K562 (cell line): ENCODE measurements around the gene CPN2. TPM values are rescaled to one million over a fixed set of nuclear protein-coding genes. Genes with fewer than 3 reads are reported as not detected.
A peak's percentile ranks its signal among the peaks of the same experiment; 100 is the strongest.

Experiments
- ARID3A ChIP-seq: IDR thresholded peaks from 2 replicates; pipeline ENCODE4 v1.6.1; 2012; ENCODE audit warnings: low read depth, low read length, improper control_type of control experiment, borderline replicate concordance
- ASH1L ChIP-seq: fragments of 450-650 bp; IDR thresholded peaks from 2 replicates; pipeline ENCODE4 v1.6.1; 2018; ENCODE audit warnings: borderline replicate concordance, mild to moderate bottlenecking, low read depth; ENCODE audit not compliant: partially characterized antibody
- CBFA2T3 ChIP-seq: fragments of 450-650 bp; IDR thresholded peaks from 2 replicates; pipeline ENCODE4 v1.6.1; 2017
- CBX2 ChIP-seq: fragments of 200-600 bp; sonication (generic); IDR thresholded peaks from one replicate; pipeline ENCODE4 v1.6.1; 2012; ENCODE audit warnings: mild to moderate bottlenecking, low read length, inconsistent platforms; ENCODE audit not compliant: insufficient read depth, poor library complexity, severe bottlenecking
- CCNT2 ChIP-seq: IDR thresholded peaks from 2 replicates; pipeline ENCODE4 v1.6.1; 2011; ENCODE audit warnings: borderline replicate concordance, low read depth, mild to moderate bottlenecking, moderate library complexity, mixed read lengths, low read length; ENCODE audit not compliant: insufficient read length; ENCODE audit errors: extremely low read depth
- CHCHD3 ChIP-seq: fragments of 250-450 bp; sonication (Bioruptor Pico); IDR thresholded peaks from 2 replicates; pipeline ENCODE4 v2.1.2; 2022; ENCODE audit warnings: mild to moderate bottlenecking
- FOXO4 ChIP-seq: fragments of 450-650 bp; formaldehyde crosslinking; IDR thresholded peaks from 2 replicates; pipeline ENCODE4 v1.4.0; 2020; ENCODE audit warnings: mild to moderate bottlenecking, moderate library complexity
- GATA2 ChIP-seq: sonication (generic); formaldehyde crosslinking; IDR thresholded peaks from 2 replicates; pipeline ENCODE4 v1.4.0; 2020; ENCODE audit warnings: mild to moderate bottlenecking, missing genetic modification reagents
- GATAD2A ChIP-seq: fragments of 450-650 bp; IDR thresholded peaks from 2 replicates; pipeline ENCODE4 v1.6.1; 2017
- GTF2A2 ChIP-seq: IDR thresholded peaks from 2 replicates; pipeline ENCODE4 v1.6.1; 2016; ENCODE audit warnings: mild to moderate bottlenecking, missing genetic modification characterization, missing compliant biosample characterization
- ID3 ChIP-seq, 2 experiments: fragments of 250-450 bp in 1 of 2; fragments of 450-650 bp in 1 of 2; sonication (Bioruptor Pico) in 1 of 2; IDR thresholded peaks; 2 replicates each; pipeline versions ENCODE4 v1.6.1 to v1.8.0; 2016 to 2021; ENCODE audit warnings: mild to moderate bottlenecking in 2 of 2, moderate library complexity in 2 of 2, missing compliant biosample characterization in 1 of 2, missing genetic modification characterization in 1 of 2
- IRF1 ChIP-seq: sonication (generic); formaldehyde crosslinking; IDR thresholded peaks from 2 replicates; pipeline ENCODE4 v1.8.0; 2022; ENCODE audit warnings: missing genetic modification reagents, mild to moderate bottlenecking, borderline replicate concordance
- NEUROD1 ChIP-seq: fragments of 150-350 bp; IDR thresholded peaks from 2 replicates; pipeline ENCODE4 v1.6.1; 2014; ENCODE audit warnings: borderline replicate concordance, low read length, low read depth; ENCODE audit not compliant: partially characterized antibody
- NFE2 ChIP-seq: IDR thresholded peaks from 2 replicates; pipeline ENCODE4 v1.6.1; 2014; ENCODE audit warnings: antibody characterized with exemption, low read depth
- PHTF2 ChIP-seq: fragments of 250-450 bp; sonication (Bioruptor Pico); IDR thresholded peaks from 2 replicates; pipeline ENCODE4 v1.5.0; 2021; ENCODE audit warnings: mild to moderate bottlenecking
- RCOR1 ChIP-seq, 2 experiments: IDR thresholded peaks; 2 replicates each; pipeline ENCODE4 v1.6.1; 2012; ENCODE audit warnings: low read depth in 2 of 2, low read length in 2 of 2, borderline replicate concordance in 1 of 2, improper control_type of control experiment in 1 of 2
- SRF ChIP-seq, 2 experiments: fragments of 250-450, 450-650 bp in 1 of 2; sonication (Bioruptor Pico) in 1 of 2; sonication (generic) in 1 of 2; formaldehyde crosslinking; IDR thresholded peaks; 2 replicates each; pipeline versions ENCODE4 v1.5.0 to v1.5.1; 2020 to 2022; ENCODE audit warnings: mild to moderate bottlenecking in 1 of 2, missing genetic modification reagents in 1 of 2
- ZFP36 ChIP-seq: fragments of 150-350 bp; IDR thresholded peaks from 2 replicates; pipeline ENCODE4 v1.6.1; 2018; ENCODE audit warnings: low read length, low read depth; ENCODE audit not compliant: partially characterized antibody
- ZNF232 ChIP-seq: sonication (generic); formaldehyde crosslinking; IDR thresholded peaks from 2 replicates; pipeline ENCODE4 v1.8.0; 2022; ENCODE audit warnings: mild to moderate bottlenecking, missing genetic modification reagents
- ZNF282 ChIP-seq: sonication (generic); formaldehyde crosslinking; IDR thresholded peaks from 2 replicates; pipeline ENCODE4 v1.8.1; 2023; ENCODE audit warnings: missing genetic modification reagents
- ZSCAN29 ChIP-seq: fragments of 450-650 bp; IDR thresholded peaks from 2 replicates; pipeline ENCODE4 v1.6.1; 2017
- polyA plus RNA-seq, 8 experiments: library from polyadenylated mRNA; depleted of rRNA in 4 of 8; stranded (reverse) in 5 of 8; unstranded in 3 of 8; fragments of >200 nt; fragmentation: Nextera tagmentation in 2 of 8; fragmentation: Illumina TruSeq in 1 of 8; extraction: Ambion mirVana in 2 of 8; extraction: Trizol in 1 of 8; gene quantifications; 2 replicates each; pipeline versions ENCODE4 v1.2.1 to v1.2.3, GENCODE V29; 2011 to 2014; ENCODE audit warnings: inconsistent platforms in 1 of 8, missing spikeins in 1 of 8
- total RNA-seq, 7 experiments: library from RNA; depleted of rRNA in 6 of 7; stranded (reverse); fragments of >200 nt in 6 of 7; fragmentation: Illumina TruSeq in 2 of 7; extraction: Trizol in 2 of 7; gene quantifications; 2 replicates each; pipeline versions ENCODE4 v1.2.1 to v1.2.3, GENCODE V29; 2011 to 2021; ENCODE audit warnings: low replicate concordance in 1 of 7

Gene CPN2
- total and polyA plus RNA-seq, 9 of the 15 experiments (the other 6 are each of a cell fraction or from before 2014, with no cell fraction given) = not detected

DNA sequence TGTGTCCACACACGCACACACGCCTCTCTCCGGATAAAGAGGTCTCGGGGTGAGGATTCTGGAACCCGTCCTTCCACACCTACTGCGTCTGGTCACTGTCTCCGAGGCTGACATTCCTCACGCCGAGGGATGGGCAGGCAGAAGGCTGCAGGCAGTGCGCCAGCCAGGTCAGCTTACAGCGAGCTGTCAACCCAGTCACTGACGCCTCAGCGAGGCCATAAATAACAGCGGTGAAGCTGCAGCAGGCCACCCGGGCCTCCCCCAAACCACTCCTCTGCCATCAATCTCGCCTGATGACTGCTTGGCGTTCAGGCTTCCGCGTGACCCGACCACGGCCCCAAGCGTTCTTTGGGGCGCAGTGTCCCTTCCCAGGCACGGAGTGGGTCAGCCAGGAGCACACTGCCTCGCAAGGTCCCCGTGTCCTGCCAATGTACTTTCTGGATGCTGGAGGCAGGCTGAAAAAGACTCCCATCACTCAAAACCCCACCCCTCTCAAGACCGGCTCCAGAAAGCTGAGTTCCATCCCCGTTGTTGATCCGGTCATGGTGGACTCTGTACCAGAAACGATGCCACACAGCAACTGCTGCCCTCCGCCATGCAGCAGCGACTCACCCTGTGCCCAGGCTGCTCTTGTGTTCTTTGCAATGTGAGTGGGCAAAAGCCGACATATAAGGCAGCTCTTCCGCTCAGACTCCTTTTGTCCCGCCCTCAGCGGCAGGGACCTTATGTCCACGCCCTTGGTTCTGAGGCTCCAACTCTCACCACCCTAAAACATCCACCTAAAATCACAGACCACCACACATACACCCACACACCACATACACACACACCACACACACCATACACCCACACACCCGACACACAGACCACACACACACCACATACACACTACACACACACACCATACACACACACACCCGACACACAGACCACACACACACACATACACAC, 27.1 kb downstream of the CPN2 start (continued):
- TF ChIP-seq FOXO4 (CRISPR knock-in tag) (no peak), ZNF232 (no peak), GATAD2A (peak; percentile 19; the same call in 1 of the 2 replicates), NEUROD1 (peak; percentile 61), CCNT2 (peak; percentile 79), ASH1L (no peak), CHCHD3 (no peak), SRF (CRISPR knock-in tag; IDR thresholded peaks at IDR 0.05) (peak; percentile 62 to 93; a peak in 3 of 4 replicates), GATA2 (CRISPR knock-in tag) (no peak), CBFA2T3 (peak; percentile 78), NFE2 (peak; percentile 35; the same call in 1 of the 2 replicates), IRF1 (no peak), GTF2A2 (tag) (no peak), ARID3A (no peak), CBX2 (no peak), PHTF2 (CRISPR knock-in tag) (no peak), ID3 (CRISPR knock-in tag; IDR thresholded peaks at IDR 0.05) (no peak), ID3 (tag; IDR thresholded peaks at IDR 0.05) (0 out of 2 replicates have a peak, but pooled peaks have one; percentile 49), ZNF282 (CRISPR knock-in tag) (no peak), ZFP36 (no peak), RCOR1 (IDR thresholded peaks at IDR 0.05; ENCODE audit: borderline replicate concordance in 1 of 2, low read depth in 2 of 2, low read length in 2 of 2) (peak; percentile 20 to 97; a peak in 2 of 4 replicates), ZSCAN29 (no peak)
